NCI-H446 (cell line): ENCODE results near the gene RPRD1A.
A peak's percentile ranks its signal among the peaks of the same experiment; 100 is the strongest.
"Not testable (repeated sequence)": the region's sequence is repeated elsewhere in the genome, so short reads cannot be mapped to it uniquely, and the experiment has no call there.

Source experiments
- DNase-seq, 2 experiments: peaks; one replicate each; lab custom pipeline; 2025; lab: John Stamatoyannopoulos, UW

RPRD1A gene

GRCh38 chr18:35967866-35968265 is 99.5 kb downstream of the RPRD1A start:
- not testable (repeated sequence) for DNase-seq

- DNase-seq = no peak
These were observed 103.0 kb downstream of the RPRD1A start for GRCh38 chr18:35964319-35964718.

- DNase-seq = no peak
These were observed 105.0 kb downstream of the RPRD1A start for GRCh38 chr18:35962320-35962719.

GRCh38 chr18:35956226-35956625 is 111.1 kb downstream of the RPRD1A start:
- DNase-seq = no peak

- no peak for DNase-seq
These were observed 113.7 kb downstream of the RPRD1A start for GRCh38 chr18:35953688-35954087.

- no peak for DNase-seq
These were observed 116.8 kb downstream of the RPRD1A start for GRCh38 chr18:35950628-35950982.

GRCh38 chr18:35949903-35950627 is 117.3 kb downstream of the RPRD1A start:
- DNase-seq = peak; percentile 49 to 78

GRCh38 chr18:35949090-35949489 is 118.3 kb downstream of the RPRD1A start:
- no peak for DNase-seq

- DNase-seq = no peak
These were observed 119.3 kb downstream of the RPRD1A start for GRCh38 chr18:35948080-35948479.

GRCh38 chr18:35942661-35943060 is 124.7 kb downstream of the RPRD1A start:
- no peak for DNase-seq

- no peak for DNase-seq
These were observed 125.2 kb downstream of the RPRD1A start for GRCh38 chr18:35942133-35942532.

GRCh38 chr18:35941299-35941698 is 126.1 kb downstream of the RPRD1A start:
- DNase-seq = no peak
